HEK293T (cell line): ENCODE results near the gene SHISA2.
"Not testable (repeated sequence)": the region's sequence is repeated elsewhere in the genome, so short reads cannot be mapped to it uniquely, and the experiment has no call there.

ENCODE experiments used
- CTCF ChIA-PET: fragments of 350-600 bp; formaldehyde crosslinking; extraction: SDS; loops from one replicate; lab custom pipeline; 2021; ENCODE audit warnings: antibody characterized with exemption, inconsistent platforms; lab: Yijun Ruan, JAX
- POLR2A ChIA-PET: fragments of 350-600 bp; formaldehyde crosslinking; extraction: SDS; loops from one replicate; lab custom pipeline; 2020; ENCODE audit warnings: antibody characterized with exemption, inconsistent platforms; lab: Yijun Ruan, JAX
- DNase-seq: peaks from one replicate; pipeline ENCODE4 v3.0.0; 2012; ENCODE audit warnings: mixed read lengths; ENCODE audit errors: extremely low spot score
- ARNT ChIP-seq: fragments of 450-650 bp; IDR thresholded peaks from 2 replicates; pipeline ENCODE4 v1.6.1; 2017; ENCODE audit warnings: mild to moderate bottlenecking
- BHLHE40 ChIP-seq: fragments of 450-650 bp; IDR thresholded peaks from 2 replicates; pipeline ENCODE4 v1.6.1; 2016; ENCODE audit warnings: mild to moderate bottlenecking, moderate library complexity, borderline replicate concordance
- CTBP1 ChIP-seq: fragments of 450-650 bp; IDR thresholded peaks from 2 replicates; pipeline ENCODE4 v1.6.1; 2016; ENCODE audit warnings: borderline replicate concordance
- ELF4 ChIP-seq: fragments of 450-650 bp; IDR thresholded peaks from 2 replicates; pipeline ENCODE4 v1.6.1; 2017; ENCODE audit warnings: antibody characterized with exemption
- FOXA1 ChIP-seq: fragments of 450-650 bp; IDR thresholded peaks from 2 replicates; pipeline ENCODE4 v1.6.1; 2016; ENCODE audit warnings: mild to moderate bottlenecking
- FOXK2 ChIP-seq: fragments of 450-650 bp; IDR thresholded peaks from 2 replicates; pipeline ENCODE4 v1.6.1; 2016; ENCODE audit warnings: mild to moderate bottlenecking
- FOXM1 ChIP-seq: fragments of 450-650 bp; IDR thresholded peaks from 2 replicates; pipeline ENCODE4 v1.6.1; 2017; ENCODE audit warnings: mild to moderate bottlenecking, borderline replicate concordance
- HDGF ChIP-seq: fragments of 450-650 bp; IDR thresholded peaks from 2 replicates; pipeline ENCODE4 v1.6.1; 2017; ENCODE audit warnings: antibody characterized with exemption, borderline replicate concordance
- L3MBTL2 ChIP-seq: fragments of 450-650 bp; conservative IDR thresholded peaks from 2 replicates; pipeline ENCODE4 v1.6.1; 2016; ENCODE audit warnings: mild to moderate bottlenecking
- LEF1 ChIP-seq: fragments of 450-650 bp; IDR thresholded peaks from 2 replicates; pipeline ENCODE4 v1.6.1; 2017; ENCODE audit warnings: mild to moderate bottlenecking, borderline replicate concordance
- NFRKB ChIP-seq: fragments of 450-650 bp; IDR thresholded peaks from 2 replicates; pipeline ENCODE4 v1.6.1; 2016; ENCODE audit warnings: mild to moderate bottlenecking, moderate library complexity
- SP1 ChIP-seq: fragments of 450-650 bp; IDR thresholded peaks from 2 replicates; pipeline ENCODE4 v1.6.1; 2017
- SUZ12 ChIP-seq: fragments of 450-650 bp; IDR thresholded peaks from 2 replicates; pipeline ENCODE4 v1.6.1; 2016; ENCODE audit warnings: mild to moderate bottlenecking
- TARDBP ChIP-seq: fragments of 450-650 bp; IDR thresholded peaks from 2 replicates; pipeline ENCODE4 v1.6.1; 2016
- ZNF384 ChIP-seq: fragments of 450-650 bp; IDR thresholded peaks from 2 replicates; pipeline ENCODE4 v1.6.1; 2016
- TF ChIP-seq, protein P1 (sequence below): fragments of 450-650 bp; IDR thresholded peaks from 2 replicates; pipeline ENCODE4 v1.6.1; 2016

SHISA2 gene

DNA sequence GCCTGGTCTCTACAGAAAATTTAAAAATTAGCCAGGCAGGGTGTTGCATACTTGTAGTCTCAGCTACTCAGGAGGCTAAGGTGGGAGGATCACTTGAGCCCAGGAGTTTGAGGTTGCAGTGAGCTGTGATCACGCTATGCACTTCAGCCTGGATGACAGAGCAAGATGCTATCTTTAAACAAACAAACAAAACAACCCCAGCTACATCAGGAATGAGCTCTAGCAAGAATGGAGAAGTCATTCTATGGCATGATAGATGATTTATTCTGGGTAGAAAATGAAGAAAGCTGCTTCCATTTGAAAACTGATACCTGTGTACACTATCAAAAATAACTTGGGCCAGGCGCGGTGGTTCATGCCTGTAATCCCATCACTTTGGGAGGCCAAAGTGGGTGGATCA, 15.8 kb upstream of the SHISA2 start:
- ChIA-PET POLR2A (no interaction called here), CTCF (interaction anchor here (1.0 kb wide), 1 partner anchor 30 kb away, joined by 5 read pairs; no protein-coding TSS in a partner anchor)
- TF ChIP-seq CTBP1 = no peak
- TF ChIP-seq ZNF384 = no peak
- TF ChIP-seq FOXK2 = no peak
- TF ChIP-seq L3MBTL2 = no peak
- no peak for TF ChIP-seq ELF4
- TF ChIP-seq LEF1 = no peak
- no peak for TF ChIP-seq BHLHE40
- no peak for TF ChIP-seq SUZ12
- TF ChIP-seq ARNT = no peak
- no peak for TF ChIP-seq SP1
- no peak for TF ChIP-seq FOXA1
- no peak for TF ChIP-seq FOXM1
- TF ChIP-seq NFRKB = no peak
- no peak for TF ChIP-seq HDGF
- TF ChIP-seq, protein P1, sequence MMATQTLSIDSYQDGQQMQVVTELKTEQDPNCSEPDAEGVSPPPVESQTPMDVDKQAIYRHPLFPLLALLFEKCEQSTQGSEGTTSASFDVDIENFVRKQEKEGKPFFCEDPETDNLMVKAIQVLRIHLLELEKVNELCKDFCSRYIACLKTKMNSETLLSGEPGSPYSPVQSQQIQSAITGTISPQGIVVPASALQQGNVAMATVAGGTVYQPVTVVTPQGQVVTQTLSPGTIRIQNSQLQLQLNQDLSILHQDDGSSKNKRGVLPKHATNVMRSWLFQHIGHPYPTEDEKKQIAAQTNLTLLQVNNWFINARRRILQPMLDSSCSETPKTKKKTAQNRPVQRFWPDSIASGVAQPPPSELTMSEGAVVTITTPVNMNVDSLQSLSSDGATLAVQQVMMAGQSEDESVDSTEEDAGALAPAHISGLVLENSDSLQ = no peak
- no peak for TF ChIP-seq TARDBP
- no peak for DNase-seq

DNA sequence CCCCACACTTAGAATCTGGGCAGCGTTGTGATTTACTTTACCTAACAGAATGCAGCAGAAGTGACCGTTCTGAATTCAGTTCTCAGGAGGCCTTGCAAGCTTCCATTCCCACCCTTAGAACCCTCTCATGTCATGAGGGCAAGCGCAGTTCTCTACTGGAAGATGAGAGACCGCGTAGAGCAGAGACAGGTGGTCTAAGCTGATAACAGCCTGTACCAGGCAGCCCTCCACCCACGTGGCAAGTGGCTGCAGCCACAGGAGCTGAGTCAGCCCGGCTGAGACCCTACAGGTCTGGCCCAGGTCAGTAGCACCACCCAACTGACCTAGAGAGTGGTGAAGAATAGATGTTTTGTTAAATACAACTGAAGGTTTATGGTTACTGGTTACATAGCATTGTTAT, 14.7 kb upstream of the SHISA2 start:
- CTCF ChIA-PET = interaction anchor here (1.0 kb wide), 1 partner anchor 29 kb away, joined by 5 read pairs; no protein-coding TSS in a partner anchor
- DNase-seq, POLR2A ChIA-PET: not testable (repeated sequence)

DNA sequence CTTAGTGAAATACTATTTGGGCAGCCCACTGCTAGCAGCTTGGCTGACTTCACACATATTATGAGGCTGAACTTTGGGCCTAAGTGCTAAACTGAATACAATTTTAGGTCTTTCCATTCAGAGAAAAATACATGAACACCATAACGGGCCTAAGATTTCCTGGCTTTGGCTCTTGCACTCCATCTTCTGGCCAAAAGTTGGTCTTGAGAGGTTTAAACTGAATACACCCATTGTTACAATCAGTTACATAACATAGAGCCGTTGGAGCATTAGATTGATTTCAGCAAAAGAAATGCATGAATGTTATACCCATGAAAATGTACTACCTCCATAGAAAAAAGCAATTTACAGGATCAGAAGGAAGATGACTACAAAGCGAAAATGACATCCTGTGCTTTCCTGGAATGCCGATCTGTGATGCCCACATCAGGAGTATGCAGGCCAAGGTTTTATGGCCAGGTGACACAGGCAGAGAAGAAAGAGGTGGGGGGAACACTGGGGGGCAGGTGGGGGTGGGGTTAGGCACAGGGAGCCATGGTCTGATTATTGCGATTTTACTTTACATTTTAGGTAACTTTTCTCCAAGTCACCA, 11.1 kb upstream of the SHISA2 start:
- TF ChIP-seq BHLHE40 = no peak
- no peak for TF ChIP-seq HDGF
- TF ChIP-seq ELF4 = no peak
- no peak for TF ChIP-seq ARNT
- no peak for TF ChIP-seq SP1
- TF ChIP-seq, protein P1 = no peak
- TF ChIP-seq SUZ12 = no peak
- no peak for TF ChIP-seq TARDBP
- no peak for TF ChIP-seq CTBP1
- no peak for TF ChIP-seq NFRKB

DNA sequence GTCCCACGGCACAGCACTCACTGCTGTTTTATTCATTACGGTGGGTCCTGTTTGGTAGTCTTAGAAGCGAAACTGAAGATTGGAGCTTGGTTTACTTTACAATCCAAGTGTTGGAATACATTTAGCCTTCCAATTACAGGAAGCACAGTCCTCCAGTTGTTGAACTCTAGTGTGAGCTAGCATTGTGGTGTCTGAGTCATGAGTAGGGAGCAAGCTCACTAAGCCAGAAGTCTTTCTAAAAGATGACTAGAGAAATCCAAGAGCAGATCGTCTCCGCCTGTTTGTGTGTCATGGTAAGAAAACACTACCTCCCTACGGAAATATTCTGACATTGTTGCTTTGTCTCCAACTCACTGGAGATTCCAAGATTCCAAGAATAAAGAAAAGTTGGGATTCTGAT, 10.1 kb upstream of the SHISA2 start:
- no peak for DNase-seq
- ChIA-PET CTCF (interaction anchor here (1.2 to 1.4 kb wide), 2 partner anchors 11 to 487 kb away, joined by 5 read pairs; no protein-coding TSS in a partner anchor), POLR2A (interaction anchor here (0.9 kb wide), 1 partner anchor 14 kb away, joined by 3 read pairs; no protein-coding TSS in a partner anchor)
- TF ChIP-seq FOXM1 = no peak
- TF ChIP-seq, protein P1 = no peak
- no peak for TF ChIP-seq ELF4
- no peak for TF ChIP-seq CTBP1
- TF ChIP-seq ZNF384 = no peak
- TF ChIP-seq NFRKB = no peak
- no peak for TF ChIP-seq SUZ12
- no peak for TF ChIP-seq ARNT
- no peak for TF ChIP-seq L3MBTL2
- no peak for TF ChIP-seq SP1
- TF ChIP-seq HDGF = no peak
- TF ChIP-seq FOXA1 = no peak
- TF ChIP-seq BHLHE40 = no peak
- no peak for TF ChIP-seq TARDBP
- no peak for TF ChIP-seq LEF1

More for the DNA sequence above, 11.1 kb upstream of the SHISA2 start:
- DNase-seq = peak; percentile 18
- ChIA-PET POLR2A (no interaction called here), CTCF (interaction anchor here (1.2 to 1.4 kb wide), 2 partner anchors 12 to 488 kb away, joined by 5 read pairs; no protein-coding TSS in a partner anchor)

DNA sequence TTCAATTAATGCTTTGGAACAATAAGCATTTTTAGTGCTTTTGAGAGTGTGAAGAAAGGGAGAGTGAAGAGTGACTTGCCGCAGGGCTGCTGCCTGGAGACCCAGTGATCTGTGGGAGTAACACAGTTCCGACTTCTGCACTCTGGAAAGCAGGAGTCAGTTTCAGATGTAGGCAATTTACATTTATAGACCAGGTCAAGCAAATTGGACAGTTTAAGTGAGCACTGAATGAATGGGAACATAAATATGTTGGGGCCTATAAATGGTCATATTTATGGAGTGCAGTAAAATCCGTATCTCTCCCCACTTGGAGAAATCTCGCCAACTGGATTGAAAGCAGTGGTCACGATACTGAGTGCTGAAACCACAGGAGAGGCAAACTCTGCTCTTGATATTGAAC, 9.4 kb upstream of the SHISA2 start:
- ChIA-PET CTCF (interaction anchor here (1.4 kb wide), 1 partner anchor 487 kb away, joined by 5 read pairs; no protein-coding TSS in a partner anchor), POLR2A (no interaction called here)
- TF ChIP-seq, protein P1 = peak; percentile 44; the same call in 1 of the 2 replicates
- no peak for TF ChIP-seq TARDBP
- no peak for DNase-seq

DNA sequence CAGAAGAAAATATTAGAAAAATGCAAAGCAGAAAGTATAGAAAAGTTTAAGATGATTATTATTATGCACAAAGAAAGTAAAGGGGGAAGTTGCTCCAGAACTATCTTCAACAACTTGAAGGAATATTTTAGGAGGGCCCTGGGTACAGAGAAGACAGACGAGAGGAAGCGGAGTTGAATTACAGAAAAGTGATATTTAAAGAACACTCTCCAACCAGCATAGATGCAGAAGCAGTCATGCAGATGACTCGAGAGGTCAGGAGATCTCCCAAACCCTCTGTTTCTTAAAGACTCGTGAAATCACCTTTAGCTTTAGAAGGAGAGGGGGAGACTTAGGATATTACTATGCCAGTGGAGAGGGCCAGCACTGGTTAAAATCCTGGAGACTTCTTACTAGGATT, 8.5 kb upstream of the SHISA2 start:
- no peak for TF ChIP-seq FOXK2
- POLR2A ChIA-PET = no interaction called here
- CTCF ChIA-PET = no interaction called here

More for the DNA sequence above, 8.5 kb upstream of the SHISA2 start:
- DNase-seq = no peak
